ENCODE measurements around the gene METAP1.
A peak's percentile ranks its signal among the peaks of the same experiment; 100 is the strongest.

The METAP1 gene

GRCh38 chr4:99029018-99029735 is 33.7 kb downstream of the METAP1 start:
- TF ChIP-seq CTCF (conservative IDR thresholded peaks at IDR 0.05) (no peak), ZFX (IDR thresholded peaks at IDR 0.05) (no peak)
- H3K27ac ChIP-seq = no peak overlapping the region

- no peak overlapping the region for H3K27ac ChIP-seq
- TF ChIP-seq ZFX (IDR thresholded peaks at IDR 0.05) (no peak), CTCF (conservative IDR thresholded peaks at IDR 0.05) (no peak)
Measured at GRCh38 chr4:99029852-99030251, 34.3 kb downstream of the METAP1 start.

GRCh38 chr4:99033956-99034355 is 38.4 kb downstream of the METAP1 start:
- no peak overlapping the region for H3K27ac ChIP-seq
- no peak for TF ChIP-seq CTCF (conservative IDR thresholded peaks at IDR 0.05)

GRCh38 chr4:99038213-99038612 is 42.7 kb downstream of the METAP1 start:
- H3K27ac ChIP-seq = no peak overlapping the region
- TF ChIP-seq CTCF (conservative IDR thresholded peaks at IDR 0.05) = no peak
- TF ChIP-seq ZFX (IDR thresholded peaks at IDR 0.05) = no peak

GRCh38 chr4:99043346-99043745 is 47.8 kb downstream of the METAP1 start:
- no peak overlapping the region for H3K27ac ChIP-seq
- TF ChIP-seq CTCF (conservative IDR thresholded peaks at IDR 0.05) = no peak
- no peak for TF ChIP-seq ZFX (IDR thresholded peaks at IDR 0.05)

GRCh38 chr4:99047710-99048109 is 52.2 kb downstream of the METAP1 start:
- no peak overlapping the region for H3K27ac ChIP-seq
- no peak for TF ChIP-seq ZFX (IDR thresholded peaks at IDR 0.05)
- TF ChIP-seq CTCF (conservative IDR thresholded peaks at IDR 0.05) = peak; percentile 2; the same call in 1 of the 2 replicates

- no peak for TF ChIP-seq CTCF (conservative IDR thresholded peaks at IDR 0.05)
Measured at GRCh38 chr4:99052902-99053301, 57.4 kb downstream of the METAP1 start.

More at GRCh38 chr4:99052902-99053301, 57.4 kb downstream of the METAP1 start:
- no peak overlapping the region for H3K27ac ChIP-seq

All from C4-2B (cell line).